DND-41 (cell line): ENCODE measurements around the gene ADARB2.
"Not testable (repeated sequence)": the region's sequence is repeated elsewhere in the genome, so short reads cannot be mapped to it uniquely, and the experiment has no call there.

Experiments
- ATAC-seq: fragments of 200-7000 bp; cut with Tn5 transposase; 3 replicates; pipeline ENCODE4 v1.9.1; 2021; ENCODE audit warnings: low read depth; ENCODE audit not compliant: insufficient read depth
- DNase-seq: peaks from one replicate; pipeline ENCODE4 v3.0.0-alpha.2; 2020
- H2AFZ ChIP-seq: 2 replicates; pipeline ENCODE4 v1.6.0; 2012; ENCODE audit warnings: low read depth, low read length
- H3K27ac ChIP-seq: 2 replicates; pipeline ENCODE4 v1.5.1; 2012; ENCODE audit warnings: low read length, inconsistent platforms
- H3K27me3 ChIP-seq: fragments of 200-600 bp; sonication (generic); 2 replicates; pipeline ENCODE4 v1.6.0; 2012; ENCODE audit warnings: low read length, mild to moderate bottlenecking, inconsistent platforms; ENCODE audit not compliant: insufficient read depth, poor library complexity
- H3K36me3 ChIP-seq: 2 replicates; pipeline ENCODE4 v1.5.1; 2012; ENCODE audit warnings: low read length, inconsistent platforms; ENCODE audit not compliant: insufficient read depth
- H3K4me1 ChIP-seq: 2 replicates; pipeline ENCODE4 v1.5.1; 2012; ENCODE audit warnings: mild to moderate bottlenecking, low read length; ENCODE audit not compliant: insufficient read depth
- H3K4me2 ChIP-seq: 2 replicates; pipeline ENCODE4 v1.6.0; 2012; ENCODE audit warnings: mild to moderate bottlenecking, moderate library complexity, low read length, inconsistent platforms; ENCODE audit not compliant: insufficient read depth
- H3K4me3 ChIP-seq, 2 experiments: fragments of 200-600 bp in 1 of 2; shearing (Covaris generic) in 1 of 2; 2 replicates each; pipeline ENCODE4 v1.5.1; 2012 to 2016; ENCODE audit warnings: inconsistent platforms in 2 of 2, low read length in 2 of 2, mild to moderate bottlenecking in 2 of 2, low read depth in 1 of 2, moderate library complexity in 1 of 2
- H3K79me2 ChIP-seq: 2 replicates; pipeline ENCODE4 v1.6.0; 2012; ENCODE audit warnings: low read length, inconsistent platforms; ENCODE audit not compliant: insufficient read depth
- H3K9ac ChIP-seq: 2 replicates; pipeline ENCODE4 v1.6.0; 2012; ENCODE audit warnings: low read depth, mild to moderate bottlenecking, inconsistent platforms, low read length, moderate library complexity
- H3K9me3 ChIP-seq: 2 replicates; pipeline ENCODE4 v1.5.1; 2012; ENCODE audit warnings: low read length, moderate library complexity, mild to moderate bottlenecking, inconsistent platforms; ENCODE audit not compliant: insufficient read depth, severe bottlenecking
- H4K20me1 ChIP-seq: 2 replicates; pipeline ENCODE4 v1.6.0; 2012; ENCODE audit warnings: low read length; ENCODE audit not compliant: insufficient read depth
- EZH2 ChIP-seq: IDR thresholded peaks from 3 replicates; pipeline ENCODE4 v1.6.1; 2012; ENCODE audit warnings: borderline replicate concordance, low read depth, mild to moderate bottlenecking, moderate library complexity, low read length, inconsistent platforms; ENCODE audit not compliant: severe bottlenecking
- TF ChIP-seq, protein P1 (sequence below): IDR thresholded peaks from 2 replicates; pipeline ENCODE4 v1.5.1; 2012; ENCODE audit warnings: borderline replicate concordance, low read length, moderate library complexity, mild to moderate bottlenecking; ENCODE audit not compliant: poor library complexity, severe bottlenecking; ENCODE audit errors: extremely low read depth

ADARB2 gene

DNA sequence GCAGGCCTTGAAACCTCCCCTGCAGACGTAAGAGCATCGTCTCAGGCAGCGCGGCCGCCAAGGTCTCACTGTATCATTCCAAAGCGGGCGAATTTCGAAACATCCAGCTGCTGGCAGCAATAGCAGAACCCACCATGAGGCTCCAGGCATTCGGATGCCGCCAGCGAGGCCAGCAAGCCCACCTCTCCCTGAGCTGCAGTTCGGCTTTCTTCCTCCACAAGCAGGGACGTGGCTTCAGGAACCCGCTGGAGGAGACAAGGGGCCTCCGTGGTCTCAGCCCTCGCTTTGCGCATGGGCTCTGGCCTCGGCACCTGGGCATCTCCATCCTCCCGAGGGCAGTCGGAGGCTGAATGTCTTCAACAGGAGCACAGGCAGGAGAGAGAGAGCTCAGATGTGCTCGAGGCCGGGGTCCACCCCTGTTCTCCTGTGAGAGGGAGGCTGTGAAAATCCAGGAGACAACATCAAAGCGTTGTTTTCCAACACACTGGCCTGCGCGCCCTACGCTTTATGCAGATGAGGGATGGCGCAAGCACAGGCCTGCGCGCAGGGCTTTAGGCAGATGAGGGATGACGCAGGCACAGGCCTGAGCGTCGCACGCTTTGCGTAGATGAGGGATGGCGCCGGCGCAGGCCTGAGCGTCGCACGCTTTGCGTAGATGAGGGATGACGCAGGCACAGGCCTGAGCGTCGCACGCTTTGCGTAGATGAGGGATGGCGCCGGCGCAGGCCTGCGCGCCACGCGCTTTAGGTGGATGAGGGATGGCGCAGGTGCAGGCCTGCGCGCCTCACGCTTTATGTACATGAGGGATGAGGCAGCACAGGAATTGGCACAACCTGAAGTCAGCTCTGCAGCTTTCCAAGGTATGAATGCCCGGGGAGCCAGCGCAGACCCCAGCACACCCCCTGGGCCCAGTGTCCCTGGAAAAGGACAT, 577.9 kb downstream of the ADARB2 start:
- no peaks in the 10 kb centered on the region for H4K20me1 ChIP-seq
- H3K4me2 ChIP-seq: no peak overlapping the region
- DNase-seq: no peak
- no peak overlapping the region for H3K4me3 ChIP-seq
- no peak overlapping the region for H2AFZ ChIP-seq
- H3K27me3 ChIP-seq: no peaks in the 10 kb centered on the region
- H3K79me2 ChIP-seq: no peaks in the 10 kb centered on the region
- H3K36me3 ChIP-seq: no peaks in the 10 kb centered on the region
- H3K9me3 ChIP-seq: no peaks in the 10 kb centered on the region
- TF ChIP-seq, protein P1, sequence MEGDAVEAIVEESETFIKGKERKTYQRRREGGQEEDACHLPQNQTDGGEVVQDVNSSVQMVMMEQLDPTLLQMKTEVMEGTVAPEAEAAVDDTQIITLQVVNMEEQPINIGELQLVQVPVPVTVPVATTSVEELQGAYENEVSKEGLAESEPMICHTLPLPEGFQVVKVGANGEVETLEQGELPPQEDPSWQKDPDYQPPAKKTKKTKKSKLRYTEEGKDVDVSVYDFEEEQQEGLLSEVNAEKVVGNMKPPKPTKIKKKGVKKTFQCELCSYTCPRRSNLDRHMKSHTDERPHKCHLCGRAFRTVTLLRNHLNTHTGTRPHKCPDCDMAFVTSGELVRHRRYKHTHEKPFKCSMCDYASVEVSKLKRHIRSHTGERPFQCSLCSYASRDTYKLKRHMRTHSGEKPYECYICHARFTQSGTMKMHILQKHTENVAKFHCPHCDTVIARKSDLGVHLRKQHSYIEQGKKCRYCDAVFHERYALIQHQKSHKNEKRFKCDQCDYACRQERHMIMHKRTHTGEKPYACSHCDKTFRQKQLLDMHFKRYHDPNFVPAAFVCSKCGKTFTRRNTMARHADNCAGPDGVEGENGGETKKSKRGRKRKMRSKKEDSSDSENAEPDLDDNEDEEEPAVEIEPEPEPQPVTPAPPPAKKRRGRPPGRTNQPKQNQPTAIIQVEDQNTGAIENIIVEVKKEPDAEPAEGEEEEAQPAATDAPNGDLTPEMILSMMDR: no peak
- no peak for TF ChIP-seq EZH2
- no peak overlapping the region for H3K9ac ChIP-seq
- no peak for ATAC-seq
- H3K4me1 ChIP-seq: peaks cover 17% of the 10 kb centered on the region
- no peak overlapping the region for H3K27ac ChIP-seq

DNA sequence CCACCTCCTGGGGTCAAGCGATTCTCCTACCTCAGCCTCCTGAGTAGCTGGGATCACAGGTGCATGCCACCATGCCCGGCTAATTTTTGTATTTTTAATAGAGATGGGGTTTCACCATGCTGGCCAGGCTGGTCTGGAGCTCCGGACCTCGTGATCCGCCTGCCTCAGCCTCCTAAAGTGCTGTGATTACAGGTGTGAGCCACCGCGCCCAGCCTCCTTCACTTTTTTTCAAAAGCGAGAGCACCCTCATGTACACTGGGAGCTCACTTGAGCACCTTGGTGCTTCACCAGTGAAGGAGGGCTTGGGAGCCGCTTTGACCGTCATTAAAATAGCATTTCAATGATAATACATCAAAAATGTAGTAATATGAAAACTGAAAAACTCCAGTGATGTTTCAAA, 578.8 kb downstream of the ADARB2 start:
- not testable (repeated sequence) for H3K27me3 ChIP-seq

DNA sequence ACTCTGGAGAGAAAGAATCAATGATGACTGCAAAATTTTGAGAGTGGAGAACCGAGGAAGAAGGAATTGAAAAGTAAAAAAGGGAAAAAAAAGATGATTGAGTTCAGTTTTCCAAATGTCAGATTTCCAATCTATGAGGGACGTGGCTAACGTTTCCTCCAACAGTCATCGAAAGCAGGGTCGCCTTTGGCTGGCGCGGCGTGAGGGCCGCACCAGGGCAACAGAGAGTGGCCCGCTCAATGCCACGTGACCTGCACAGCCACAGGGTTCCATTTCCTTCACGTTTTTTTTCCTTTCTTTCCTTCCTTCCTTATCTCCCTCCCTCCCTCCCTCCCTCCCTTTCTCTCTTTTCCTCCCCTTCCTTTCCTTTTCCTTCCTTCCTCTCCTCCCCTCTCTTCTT, 579.3 kb downstream of the ADARB2 start:
- Histone ChIP-seq H3K4me3 (no peak overlapping the region), H2AFZ (no peak overlapping the region), H3K36me3 (no peaks in the 10 kb centered on the region), H3K9ac (no peak overlapping the region), H3K27ac (no peak overlapping the region), H3K4me2 (no peak overlapping the region), H3K79me2 (no peaks in the 10 kb centered on the region), H4K20me1 (no peaks in the 10 kb centered on the region), H3K4me1 (peaks cover 31% of the 10 kb centered on the region), H3K9me3 (no peaks in the 10 kb centered on the region), H3K27me3 (no peaks in the 10 kb centered on the region)
- TF ChIP-seq, protein P1: no peak
- TF ChIP-seq EZH2: no peak
- ATAC-seq (no peak), DNase-seq (no peak)

More for the DNA sequence above, 578.8 kb downstream of the ADARB2 start:
- H3K9me3 ChIP-seq, ATAC-seq, DNase-seq, H3K9ac ChIP-seq, H3K27ac ChIP-seq, H3K4me3 ChIP-seq, H2AFZ ChIP-seq, H4K20me1 ChIP-seq, H3K4me2 ChIP-seq, H3K79me2 ChIP-seq, H3K36me3 ChIP-seq: not testable (repeated sequence)
- peaks cover 26% of the 10 kb centered on the region for H3K4me1 ChIP-seq

DNA sequence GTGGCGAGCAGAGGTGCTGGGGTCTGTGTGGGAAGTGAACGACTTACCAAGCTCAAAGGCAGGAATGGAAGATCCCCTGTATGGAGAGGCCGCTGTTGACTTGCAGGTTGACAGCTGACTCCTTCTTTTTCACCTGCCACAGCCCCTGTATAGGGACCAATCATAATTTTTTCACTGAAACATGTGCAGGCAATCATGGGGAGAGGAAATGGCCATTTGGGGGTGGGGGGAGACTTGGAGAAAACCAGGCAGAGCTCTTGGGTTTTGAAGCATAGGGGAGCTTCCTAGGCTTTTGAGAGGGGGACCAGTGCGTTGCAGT, 579.8 kb downstream of the ADARB2 start:
- ATAC-seq: no peak

More for the DNA sequence above, 579.8 kb downstream of the ADARB2 start:
- Histone ChIP-seq H3K9me3 (no peaks in the 10 kb centered on the region), H3K4me3 (no peak overlapping the region), H3K27me3 (no peaks in the 10 kb centered on the region), H4K20me1 (no peaks in the 10 kb centered on the region), H3K9ac (no peak overlapping the region), H3K79me2 (no peaks in the 10 kb centered on the region), H3K4me2 (no peak overlapping the region), H3K27ac (no peak overlapping the region), H2AFZ (no peak overlapping the region), H3K36me3 (no peaks in the 10 kb centered on the region), H3K4me1 (peaks cover 35% of the 10 kb centered on the region)
- no peak for TF ChIP-seq EZH2
- TF ChIP-seq, protein P1: no peak
- no peak for DNase-seq
